Ishikawa (cell line): ENCODE measurements around the gene C12orf57.

Source experiments
- CEBPB ChIP-seq: IDR thresholded peaks from 2 replicates; pipeline ENCODE4 v1.6.1; 2012
- CREB1 ChIP-seq: IDR thresholded peaks from 2 replicates; pipeline ENCODE4 v1.6.1; 2012; ENCODE audit warnings: low read depth
- EGR1 ChIP-seq: IDR thresholded peaks from 2 replicates; pipeline ENCODE4 v1.6.1; 2012
- EP300 ChIP-seq: IDR thresholded peaks from 2 replicates; pipeline ENCODE4 v1.6.1; 2012; ENCODE audit warnings: borderline replicate concordance
- FOXM1 ChIP-seq: IDR thresholded peaks from 2 replicates; pipeline ENCODE4 v1.6.1; 2012; ENCODE audit warnings: low read depth, borderline replicate concordance
- MAX ChIP-seq: IDR thresholded peaks from 2 replicates; pipeline ENCODE4 v1.6.1; 2012
- NFIC ChIP-seq: IDR thresholded peaks from 2 replicates; pipeline ENCODE4 v1.6.1; 2012
- RAD21 ChIP-seq: IDR thresholded peaks from 2 replicates; pipeline ENCODE4 v1.6.1; 2012; ENCODE audit warnings: low read depth
- REST ChIP-seq: IDR thresholded peaks from 2 replicates; pipeline ENCODE4 v1.6.1; 2012; ENCODE audit warnings: low read depth, mild to moderate bottlenecking
- TAF1 ChIP-seq: IDR thresholded peaks from 2 replicates; pipeline ENCODE4 v1.6.1; 2012; ENCODE audit warnings: low read depth, mild to moderate bottlenecking
- TCF12 ChIP-seq: IDR thresholded peaks from 2 replicates; pipeline ENCODE4 v1.6.1; 2012; ENCODE audit warnings: low read depth
- TEAD4 ChIP-seq: IDR thresholded peaks from 2 replicates; pipeline ENCODE4 v1.6.1; 2012
- USF1 ChIP-seq: IDR thresholded peaks from 2 replicates; pipeline ENCODE4 v1.6.1; 2012
- YY1 ChIP-seq: IDR thresholded peaks from 2 replicates; pipeline ENCODE4 v1.6.1; 2012; ENCODE audit warnings: low read depth
- ZBTB7A ChIP-seq: IDR thresholded peaks from 2 replicates; pipeline ENCODE4 v1.6.1; 2012; ENCODE audit warnings: low read depth

Gene C12orf57

DNA sequence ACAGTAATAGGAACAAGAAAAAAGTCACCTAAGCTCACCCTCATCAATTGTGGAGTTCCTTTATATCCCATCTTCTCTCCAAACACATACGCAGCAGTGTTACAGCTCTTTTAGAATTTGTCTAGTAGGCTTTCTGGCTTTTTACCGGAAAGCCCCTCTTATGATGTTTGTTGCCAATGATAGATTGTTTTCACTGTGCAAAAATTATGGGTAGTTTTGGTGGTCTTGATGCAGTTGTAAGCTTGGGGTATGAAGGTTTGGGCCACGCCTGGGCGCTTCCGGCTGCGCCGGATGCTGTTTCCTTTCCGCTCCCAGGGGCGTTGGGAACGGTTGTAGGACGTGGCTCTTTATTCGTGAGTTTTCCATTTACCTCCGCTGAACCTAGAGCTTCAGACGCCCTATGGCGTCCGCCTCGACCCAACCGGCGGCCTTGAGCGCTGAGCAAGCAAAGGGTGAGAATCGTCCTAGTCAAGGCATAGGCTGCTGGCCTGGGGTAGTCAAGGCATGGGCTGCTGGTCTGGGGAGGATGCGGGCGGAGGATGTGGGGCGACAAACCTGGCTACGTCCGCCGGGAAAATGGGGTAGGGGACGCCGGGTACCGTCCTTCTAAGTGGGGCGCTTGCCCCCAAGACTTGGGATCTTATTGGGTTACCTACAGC, at the start of gene C12orf57, which contains the start of gene RNU7-1:
TSS of gene C12orf57 (plus strand) at position 301 of the 659 bp plus-strand sequence. CDS start at position 401, 100 bp downstream.
TSS of gene RNU7-1 (plus strand) at position 95 of the 659 bp plus-strand sequence.
- TF ChIP-seq RAD21 (no peak), EGR1 (no peak), TCF12 (peak; percentile 84), ZBTB7A (peak; percentile 95), CEBPB (no peak; the same call in 1 of the 2 replicates), TAF1 (no peak; the same call in 1 of the 2 replicates), TEAD4 (peak; percentile 62; the same call in 1 of the 2 replicates), EP300 (no peak; the same call in 1 of the 2 replicates), MAX (no peak; the same call in 1 of the 2 replicates), FOXM1 (peak; percentile 42; the same call in 1 of the 2 replicates), USF1 (no peak), CREB1 (no peak), YY1 (peak; percentile 85), REST (no peak), NFIC (no peak; the same call in none of the 2 replicates)

DNA sequence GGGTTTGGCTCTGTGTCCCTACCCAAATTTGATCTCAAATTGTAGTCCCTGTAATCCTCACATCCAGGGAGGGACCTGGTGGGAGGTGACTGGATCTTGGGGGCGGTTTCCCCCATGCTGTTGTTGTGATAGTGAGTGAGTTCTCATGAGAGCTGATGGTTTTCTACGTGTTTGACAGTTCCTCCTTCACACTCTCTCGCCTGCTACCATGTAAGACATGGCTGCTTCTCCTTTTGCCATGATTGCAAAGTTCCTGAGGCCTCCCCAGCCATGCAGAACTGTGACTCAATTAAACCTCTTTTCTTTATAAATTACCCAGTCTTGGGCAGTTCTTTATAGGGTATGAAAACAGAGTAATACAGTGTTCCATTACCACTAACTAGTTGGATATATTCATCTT, 49.5 kb upstream of the C12orf57 start:
- no peak for TF ChIP-seq TCF12
- TF ChIP-seq ZBTB7A: no peak
- TF ChIP-seq TEAD4: no peak
- no peak for TF ChIP-seq CEBPB
- no peak for TF ChIP-seq USF1
- TF ChIP-seq EGR1: no peak
- no peak for TF ChIP-seq MAX
- no peak for TF ChIP-seq TAF1
- no peak for TF ChIP-seq NFIC
- no peak for TF ChIP-seq EP300
- TF ChIP-seq REST: no peak
- no peak for TF ChIP-seq CREB1

DNA sequence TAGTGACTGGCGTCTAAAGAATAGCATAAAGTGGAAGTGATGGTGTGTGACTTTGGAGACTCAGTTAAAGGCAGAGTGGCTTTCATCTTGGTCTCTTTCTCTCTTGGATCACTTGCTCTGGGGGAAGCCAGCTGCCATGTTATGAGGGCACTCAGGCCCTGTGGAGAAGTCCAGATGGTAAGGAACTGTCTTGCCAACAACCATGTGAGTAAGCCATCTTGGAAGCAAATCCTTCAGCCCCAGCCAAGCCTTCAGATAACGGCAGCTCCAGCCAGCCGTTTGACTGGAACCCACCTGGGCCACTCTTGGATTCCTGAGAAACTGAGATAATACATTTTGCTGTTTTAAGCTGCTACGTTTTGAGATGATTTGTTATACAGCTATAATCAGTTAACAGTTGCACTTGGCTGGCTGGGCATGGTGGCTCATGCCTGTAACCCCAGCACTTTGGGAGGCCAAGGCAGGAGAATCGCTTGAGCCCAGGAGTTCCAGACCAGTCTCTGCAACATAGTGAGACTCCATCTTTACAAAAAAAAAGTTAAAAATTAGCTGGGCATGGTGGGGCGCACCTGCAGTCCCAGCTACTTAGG, 46.9 kb upstream of the C12orf57 start:
- no peak for TF ChIP-seq ZBTB7A
- no peak for TF ChIP-seq RAD21
- TF ChIP-seq CREB1: no peak
- no peak for TF ChIP-seq YY1
- TF ChIP-seq TCF12: no peak
- no peak for TF ChIP-seq EP300
- TF ChIP-seq FOXM1: no peak
- TF ChIP-seq CEBPB: no peak
- TF ChIP-seq EGR1: no peak
- no peak for TF ChIP-seq USF1

DNA sequence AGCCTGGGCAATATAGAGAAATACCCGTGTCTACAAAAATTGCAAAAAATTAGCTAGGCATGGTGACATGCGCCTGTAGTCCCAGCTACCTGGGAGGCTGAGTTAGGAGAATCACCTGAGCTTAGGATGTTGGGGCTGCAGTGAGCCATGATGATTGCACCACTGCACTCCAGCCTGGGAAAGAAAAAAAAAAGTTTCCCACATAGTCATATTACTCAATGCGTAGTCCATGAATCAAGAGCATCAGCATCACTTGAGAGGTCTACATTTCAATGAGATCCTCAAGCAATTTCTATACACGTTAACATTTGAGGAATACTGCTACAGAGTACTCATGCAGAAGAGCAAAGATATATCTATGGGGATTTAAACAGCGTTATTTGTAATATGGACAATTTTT, 44.4 kb upstream of the C12orf57 start:
- TF ChIP-seq NFIC (no peak), TEAD4 (no peak)

DNA sequence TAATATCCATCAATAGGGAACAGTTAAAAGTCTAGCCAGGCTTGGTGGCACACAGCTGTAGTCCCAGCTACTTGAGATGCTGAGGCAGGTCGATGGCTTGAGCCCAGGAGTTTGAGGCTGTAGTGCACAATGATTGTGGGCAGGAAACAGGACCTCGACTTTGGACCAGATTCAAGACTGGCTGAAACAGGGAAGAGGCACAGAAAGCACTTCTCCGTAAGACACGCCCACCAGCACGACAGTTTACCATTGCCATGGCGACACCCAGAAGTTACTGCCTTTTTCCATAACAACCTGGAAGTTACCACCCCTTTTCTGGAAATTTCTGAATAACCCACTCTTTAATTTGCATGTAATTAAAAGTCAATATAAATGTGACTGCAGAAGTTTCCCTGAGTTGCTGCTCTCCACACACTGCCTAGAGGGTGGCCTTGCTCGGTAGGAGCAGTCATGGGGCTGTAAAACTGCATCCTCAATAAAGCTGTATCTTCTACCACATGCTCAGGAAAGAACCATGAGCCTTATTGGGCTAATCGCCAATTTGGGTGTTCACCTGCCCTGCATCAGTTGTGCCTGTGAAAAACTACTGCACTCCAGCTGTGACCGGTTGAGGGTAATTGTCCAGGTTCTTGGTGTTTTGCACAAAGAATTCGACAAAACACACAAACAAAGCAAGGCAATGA, 43.8 kb upstream of the C12orf57 start:
- TF ChIP-seq TAF1 (no peak), EGR1 (no peak), MAX (peak; percentile 36; the same call in 1 of the 2 replicates), CREB1 (no peak), TEAD4 (no peak), FOXM1 (no peak), CEBPB (no peak), EP300 (no peak), NFIC (peak; percentile 9; the same call in 1 of the 2 replicates), REST (no peak), ZBTB7A (no peak)
